Testis (tissue), 2 donors: ENCODE measurements around the gene RBM39.

Source experiments
- POLR2A ChIP-seq: fragments of 450-650 bp; IDR thresholded peaks from one replicate; pipeline ENCODE4 v1.6.1; 2017; ENCODE audit warnings: antibody characterized with exemption, mild to moderate bottlenecking, moderate library complexity
- TF ChIP-seq, protein P1 (sequence below), 3 experiments: fragments of 450-650 bp in 2 of 3; fragments of 200-600 bp in 1 of 3; sonication (generic) in 1 of 3; IDR thresholded peaks; one replicate each; pipeline ENCODE4 v1.5.1; 2016 to 2019; ENCODE audit warnings: antibody characterized with exemption in 3 of 3, mild to moderate bottlenecking in 2 of 3, moderate library complexity in 1 of 3

DNA sequence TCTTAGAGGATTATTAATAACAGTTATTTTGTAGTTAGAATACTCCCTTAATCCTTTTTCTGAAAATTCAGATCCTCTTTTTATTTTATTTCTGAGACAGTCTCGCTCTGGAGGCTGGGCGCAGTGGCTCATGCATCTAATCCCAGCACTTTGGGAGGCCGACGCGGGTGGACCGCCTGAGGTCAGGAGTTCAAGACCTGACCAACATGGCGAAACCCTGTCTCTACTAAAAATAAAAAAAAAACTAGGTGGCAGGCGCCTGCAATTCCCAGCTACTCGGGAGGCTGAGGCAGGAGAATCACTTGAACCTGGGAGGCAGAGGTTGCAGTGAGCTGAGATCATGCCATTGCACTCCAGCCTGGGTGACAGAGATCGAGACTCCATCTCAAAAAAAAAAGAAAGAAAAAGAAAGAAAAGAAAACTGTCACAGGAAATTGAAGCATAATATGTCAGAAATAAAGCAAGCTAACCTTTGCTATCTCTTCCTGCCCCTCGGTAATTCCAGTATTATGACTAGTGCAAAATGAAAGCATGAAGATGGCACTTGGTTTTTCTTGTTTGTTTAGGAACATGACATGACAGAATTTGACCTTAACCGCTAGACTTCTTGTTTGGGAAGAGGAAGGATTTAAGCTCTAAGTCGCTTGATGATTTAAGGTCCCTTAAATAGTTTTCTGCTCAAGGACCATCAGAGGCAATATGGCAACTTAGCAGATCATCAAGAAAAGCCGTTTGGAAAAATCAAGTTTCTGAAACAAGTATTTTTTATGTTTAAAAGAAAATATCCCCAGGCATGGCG, 1.8 kb upstream of the RBM39 start:
- TF ChIP-seq, protein P1, sequence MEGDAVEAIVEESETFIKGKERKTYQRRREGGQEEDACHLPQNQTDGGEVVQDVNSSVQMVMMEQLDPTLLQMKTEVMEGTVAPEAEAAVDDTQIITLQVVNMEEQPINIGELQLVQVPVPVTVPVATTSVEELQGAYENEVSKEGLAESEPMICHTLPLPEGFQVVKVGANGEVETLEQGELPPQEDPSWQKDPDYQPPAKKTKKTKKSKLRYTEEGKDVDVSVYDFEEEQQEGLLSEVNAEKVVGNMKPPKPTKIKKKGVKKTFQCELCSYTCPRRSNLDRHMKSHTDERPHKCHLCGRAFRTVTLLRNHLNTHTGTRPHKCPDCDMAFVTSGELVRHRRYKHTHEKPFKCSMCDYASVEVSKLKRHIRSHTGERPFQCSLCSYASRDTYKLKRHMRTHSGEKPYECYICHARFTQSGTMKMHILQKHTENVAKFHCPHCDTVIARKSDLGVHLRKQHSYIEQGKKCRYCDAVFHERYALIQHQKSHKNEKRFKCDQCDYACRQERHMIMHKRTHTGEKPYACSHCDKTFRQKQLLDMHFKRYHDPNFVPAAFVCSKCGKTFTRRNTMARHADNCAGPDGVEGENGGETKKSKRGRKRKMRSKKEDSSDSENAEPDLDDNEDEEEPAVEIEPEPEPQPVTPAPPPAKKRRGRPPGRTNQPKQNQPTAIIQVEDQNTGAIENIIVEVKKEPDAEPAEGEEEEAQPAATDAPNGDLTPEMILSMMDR (IDR thresholded peaks at IDR 0.05), result no peak
- TF ChIP-seq POLR2A, result no peak
